Psoas muscle (tissue), 8 donors: ENCODE data around the gene FASTKD3. TPM values are rescaled to one million over a fixed set of nuclear protein-coding genes. Genes with fewer than 3 reads are reported as not detected.

Source experiments
- ATAC-seq, 4 donors: fragments of 200-7000 bp; cut with Tn5 transposase; one replicate each; pipeline ENCODE4 v1.9.1; 2020; ENCODE audit warnings: moderate library complexity in 3 of 4, mild to moderate bottlenecking in 2 of 4
- DNase-seq, 2 donors: peaks; one replicate each; pipeline ENCODE4 v3.0.0-alpha.2; 2020
- H3K27ac ChIP-seq: fragments of 200-600 bp; one replicate; pipeline ENCODE4 v1.8.0; 2022
- H3K27me3 ChIP-seq, 3 donors: fragments of 200-600 bp in 1 of 3; one replicate each; pipeline versions ENCODE4 v1.6.1 to v1.8.0; 2013 to 2022; ENCODE audit warnings: low read length in 2 of 3, mild to moderate bottlenecking in 2 of 3, moderate library complexity in 1 of 3; ENCODE audit not compliant: insufficient read depth in 3 of 3
- H3K36me3 ChIP-seq, 2 donors: fragments of 200-600 bp in 1 of 2; one replicate each; pipeline versions ENCODE4 v1.6.1 to v1.8.0; 2013 to 2022; ENCODE audit warnings: low read depth in 1 of 2, mild to moderate bottlenecking in 1 of 2, moderate library complexity in 1 of 2; ENCODE audit not compliant: insufficient read depth in 1 of 2
- H3K4me1 ChIP-seq: fragments of 200-600 bp; one replicate; pipeline ENCODE4 v1.8.0; 2022
- H3K4me3 ChIP-seq: fragments of 200-600 bp; one replicate; pipeline ENCODE4 v1.8.0; 2022; ENCODE audit warnings: mild to moderate bottlenecking
- H3K9me3 ChIP-seq: fragments of 200-600 bp; one replicate; pipeline ENCODE4 v1.8.0; 2022
- WGBS, 3 donors: extraction: QIAGEN DNeasy Blood & Tissue Kit; methylation state at CpG; one replicate each; pipeline versions ENCODE4 v1.1.6 to v1.1.7; 2013; 5-methylcytosine and 5-hydroxymethylcytosine counted together
- intact Hi-C, 2 donors: fragments of 100-400 bp; cut with DNase I; formaldehyde crosslinking; loops; one replicate each; pipeline versions ENCODE4 v1.11.0 to v1.14.2; 2022
- polyA plus RNA-seq, 3 donors: library from polyadenylated mRNA; stranded (reverse); fragments of 200-250 nt; gene quantifications; one replicate each; pipeline ENCODE4 v1.2.3, GENCODE V29; 2013
- total RNA-seq, 4 donors: library from RNA; stranded (reverse); fragmentation: NEBNext Ultra II Directional in 2 of 4; extraction: Animal tissue kit (Norgen Biotek cat#: 25700) in 2 of 4; gene quantifications; one replicate each; pipeline versions ENCODE4 v1.2.1 to v1.2.4, GENCODE V29; 2021 to 2023
- TF ChIP-seq, protein P1 (sequence below): fragments of 200-600 bp; IDR thresholded peaks from one replicate; pipeline ENCODE4 v1.8.0; 2022; ENCODE audit warnings: antibody characterized with exemption
- donor health status: healthy with polysubstance abuse.
- donor health status: DM: no; HTN: no; CAD: no; lungs with moderate emphysema.
- donor health status: Bipolar disorder and iron deficiency.
- donor health status: healthy.
- donor health status: DM: yes; HTN: yes; CAD: no.
- donor health status: DM: no; HTN: no; CAD: no.
- donor health status: DM: no; HTN: no; CAD: no.
- donor health status: DM: yes; HTN: yes; CAD: no.

FASTKD3 gene
- total and polyA plus RNA-seq, 7 donors: 5.1 to 15.2 (median 6.4) TPM

GRCh38 chr5:7813007-7813406, 55.8 kb downstream of the FASTKD3 start:
- Histone ChIP-seq H3K36me3 (peaks cover 0 to 13% of the 10 kb centered on the region in 2 donors), H3K4me3 (no peak overlapping the region), H3K4me1 (no peaks in the 10 kb centered on the region), H3K27ac (no peak overlapping the region), H3K27me3 (no peaks in the 10 kb centered on the region), H3K9me3 (no peaks in the 10 kb centered on the region)
- intact Hi-C loops: loop anchor here in 1 of 2 donors (5.0 to 10.0 kb wide), 2 partner anchors 41 to 418 kb away; partner anchors contain the start of gene ADCY2
- ATAC-seq (no peak), DNase-seq (no peak)
- 68 to 79% (median 72%) methylated on average over 2 of the region's 2 CpGs for WGBS, 3 donors
- TF ChIP-seq, protein P1, sequence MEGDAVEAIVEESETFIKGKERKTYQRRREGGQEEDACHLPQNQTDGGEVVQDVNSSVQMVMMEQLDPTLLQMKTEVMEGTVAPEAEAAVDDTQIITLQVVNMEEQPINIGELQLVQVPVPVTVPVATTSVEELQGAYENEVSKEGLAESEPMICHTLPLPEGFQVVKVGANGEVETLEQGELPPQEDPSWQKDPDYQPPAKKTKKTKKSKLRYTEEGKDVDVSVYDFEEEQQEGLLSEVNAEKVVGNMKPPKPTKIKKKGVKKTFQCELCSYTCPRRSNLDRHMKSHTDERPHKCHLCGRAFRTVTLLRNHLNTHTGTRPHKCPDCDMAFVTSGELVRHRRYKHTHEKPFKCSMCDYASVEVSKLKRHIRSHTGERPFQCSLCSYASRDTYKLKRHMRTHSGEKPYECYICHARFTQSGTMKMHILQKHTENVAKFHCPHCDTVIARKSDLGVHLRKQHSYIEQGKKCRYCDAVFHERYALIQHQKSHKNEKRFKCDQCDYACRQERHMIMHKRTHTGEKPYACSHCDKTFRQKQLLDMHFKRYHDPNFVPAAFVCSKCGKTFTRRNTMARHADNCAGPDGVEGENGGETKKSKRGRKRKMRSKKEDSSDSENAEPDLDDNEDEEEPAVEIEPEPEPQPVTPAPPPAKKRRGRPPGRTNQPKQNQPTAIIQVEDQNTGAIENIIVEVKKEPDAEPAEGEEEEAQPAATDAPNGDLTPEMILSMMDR: no peak

- H3K27me3 ChIP-seq: no peaks in the 10 kb centered on the region
- WGBS, 3 donors: 32 to 47% (median 41%) methylated on average over 5 of the region's 5 CpGs
- no peak for DNase-seq
- H3K4me1 ChIP-seq: no peaks in the 10 kb centered on the region
- intact Hi-C loops: loop anchor here in 1 of 2 donors (5.0 to 10.0 kb wide), 2 partner anchors 39 to 417 kb away; partner anchors contain the start of gene ADCY2
- TF ChIP-seq, protein P1: no peak
- H3K27ac ChIP-seq: no peak overlapping the region
- H3K4me3 ChIP-seq: no peak overlapping the region
- peaks cover 0 to 7% of the 10 kb centered on the region in 2 donors for H3K36me3 ChIP-seq
- no peaks in the 10 kb centered on the region for H3K9me3 ChIP-seq
- ATAC-seq: peak; percentile 34 to 60 (median 38)
These were observed 57.1 kb downstream of the FASTKD3 start for GRCh38 chr5:7811715-7812114.

Other genes starting within 250 kb of the FASTKD3 start
- not detected for gene CFAP90, start 17.9 kb downstream of the FASTKD3 start, total RNA-seq
- gene CFAP90, start 17.9 kb downstream of the FASTKD3 start, polyA plus RNA-seq: not detected
- 10 to 100 TPM; 48.2 to 69.1 (median 65.8) TPM for gene MTRR, start 117 bp upstream of the FASTKD3 start, total RNA-seq
- gene MTRR, start 117 bp upstream of the FASTKD3 start, polyA plus RNA-seq: 10 to 100 TPM; 22.6 to 63.6 (median 52.1) TPM